B cell (primary cell): ENCODE measurements around the gene SAT2. TPM values are rescaled to one million over a fixed set of nuclear protein-coding genes. Genes with fewer than 3 reads are reported as not detected.

Experiments used
- ATAC-seq: fragments of 200-7000 bp; cut with Tn5 transposase; one replicate; pipeline ENCODE4 v1.10.0; 2021; ENCODE audit warnings: low read depth, mild to moderate bottlenecking, moderate number of reproducible peaks, moderate library complexity
- CTCF ChIA-PET: fragments of 350-600 bp; sonication (Branson Sonifier 250); formaldehyde crosslinking; loops from one replicate; lab custom pipeline; 2021; ENCODE audit warnings: antibody characterized with exemption, inconsistent platforms; lab: Charles Lee
- POLR2A ChIA-PET: fragments of 350-600 bp; sonication (Branson Sonifier 250); formaldehyde crosslinking; loops from one replicate; lab custom pipeline; 2021; ENCODE audit warnings: antibody characterized with exemption; lab: Charles Lee
- DNase-seq: peaks from one replicate; pipeline ENCODE4 v3.0.0; 2013
- H2AFZ ChIP-seq: 2 replicates; pipeline ENCODE4 v1.6.1; 2012; ENCODE audit warnings: mild to moderate bottlenecking, low read depth, low read length; ENCODE audit not compliant: insufficient read depth, poor library complexity, severe bottlenecking
- H3K27ac ChIP-seq, 2 donors: 1 replicate in 1 of 2; 2 replicates in 1 of 2; pipeline ENCODE4 v1.5.1; 2012 to 2013; ENCODE audit warnings: low read length in 2 of 2, mild to moderate bottlenecking in 2 of 2, moderate library complexity in 1 of 2
- H3K27me3 ChIP-seq, 4 experiments: fragments of 200-600 bp in 1 of 4; sonication (generic) in 1 of 4; replicated peaks in 1 of 4; 1 replicate in 2 of 4; 2 replicates in 2 of 4; pipeline versions ENCODE4 v1.6.1 to v1.7.0; 2013 to 2016; ENCODE audit warnings: low read length in 3 of 4, mild to moderate bottlenecking in 2 of 4, mixed read lengths in 1 of 4, moderate library complexity in 1 of 4; ENCODE audit not compliant: insufficient read depth in 4 of 4, control insufficient read depth in 3 of 4; ENCODE audit errors: control extremely low read depth in 1 of 4
- H3K36me3 ChIP-seq, 2 experiments: replicated peaks in 1 of 2; 1 replicate in 1 of 2; 2 replicates in 1 of 2; pipeline versions ENCODE4 v1.6.1 to v1.7.1; 2013; ENCODE audit warnings: low read length in 1 of 2; ENCODE audit not compliant: insufficient read depth in 2 of 2, control insufficient read depth in 1 of 2; ENCODE audit errors: control extremely low read depth in 1 of 2, extremely low read depth in 1 of 2
- H3K4me1 ChIP-seq, 2 donors: fragments of 200-600 bp in 1 of 2; sonication (generic) in 1 of 2; 1 replicate in 1 of 2; 2 replicates in 1 of 2; pipeline versions ENCODE4 v1.5.1 to v1.6.1; 2013 to 2017; ENCODE audit warnings: low read length in 2 of 2; ENCODE audit not compliant: control insufficient read depth in 2 of 2, insufficient read depth in 2 of 2
- H3K4me2 ChIP-seq: replicated peaks from 2 replicates; pipeline ENCODE3; 2012; ENCODE audit warnings: mild to moderate bottlenecking, low read depth, low read length; ENCODE audit not compliant: poor library complexity, severe bottlenecking
- H3K4me3 ChIP-seq, 5 experiments: fragments of 200-600 bp in 1 of 5; sonication (generic) in 1 of 5; 1 replicate in 3 of 5; 2 replicates in 2 of 5; pipeline versions ENCODE4 v1.5.1 to v1.7.0; 2011 to 2016; ENCODE audit warnings: low read length in 4 of 5, mild to moderate bottlenecking in 4 of 5, low read depth in 2 of 5, control low read depth in 1 of 5, moderate library complexity in 1 of 5; ENCODE audit not compliant: insufficient read depth in 1 of 5; ENCODE audit errors: control extremely low read depth in 1 of 5, extremely low read depth in 1 of 5
- H3K79me2 ChIP-seq: fragments of 200-600 bp; sonication (generic); one replicate; pipeline ENCODE4 v1.6.0; 2016; ENCODE audit warnings: low read length; ENCODE audit not compliant: control insufficient read depth, insufficient read depth
- H3K9ac ChIP-seq: fragments of 200-600 bp; sonication (generic); 2 replicates; pipeline ENCODE4 v1.6.1; 2017; ENCODE audit warnings: mild to moderate bottlenecking, low read length, moderate library complexity
- H3K9me3 ChIP-seq, 3 donors: one replicate each; pipeline versions ENCODE4 v1.6.1 to v1.7.1; 2013; ENCODE audit warnings: low read length in 2 of 3; ENCODE audit not compliant: control insufficient read depth in 2 of 3, insufficient read depth in 1 of 3; ENCODE audit errors: control extremely low read depth in 1 of 3
- H4K20me1 ChIP-seq: 2 replicates; pipeline ENCODE4 v1.6.0; 2012; ENCODE audit warnings: mild to moderate bottlenecking, low read length; ENCODE audit not compliant: insufficient read depth, control insufficient read depth, poor library complexity, severe bottlenecking
- H3K27ac Mint-ChIP-seq: one replicate; pipeline ENCODE4 v1.8.0; 2021; ENCODE audit warnings: mixed read lengths
- H3K27me3 Mint-ChIP-seq: one replicate; pipeline ENCODE4 v1.8.0; 2021; ENCODE audit warnings: mixed read lengths
- H3K4me1 Mint-ChIP-seq: one replicate; pipeline ENCODE4 v1.8.0; 2021; ENCODE audit warnings: mixed read lengths
- H3K4me3 Mint-ChIP-seq: one replicate; pipeline ENCODE4 v1.8.0; 2021; ENCODE audit warnings: mixed read lengths
- H3K9me3 Mint-ChIP-seq: one replicate; pipeline ENCODE4 v1.8.0; 2022; ENCODE audit warnings: mixed read lengths; ENCODE audit not compliant: insufficient read depth
- EZH2 ChIP-seq: IDR thresholded peaks from 2 replicates; pipeline ENCODE4 v1.6.1; 2012; ENCODE audit warnings: borderline replicate concordance, low read depth, mild to moderate bottlenecking, moderate library complexity, low read length; ENCODE audit not compliant: insufficient read depth, poor library complexity, severe bottlenecking
- WGBS: methylation state at CpG from one replicate; pipeline ENCODE4 v1.1.5; 2013; ENCODE audit warnings: missing lambda C conversion rate; ENCODE audit not compliant: insufficient coverage; 5-methylcytosine and 5-hydroxymethylcytosine counted together
- intact Hi-C: fragments of 100-400 bp; cut with micrococcal nuclease; formaldehyde crosslinking; loops from one replicate; pipeline ENCODE4 v1.10.0; 2022
- polyA plus RNA-seq: library from polyadenylated mRNA; depleted of rRNA; stranded (reverse); fragments of >200 nt; gene quantifications from 2 replicates; pipeline ENCODE4 v1.2.3, GENCODE V29; 2012
- total RNA-seq, 2 donors: library from RNA; stranded (reverse); fragments of 120-200 nt in 1 of 2; gene quantifications; 1 replicate in 1 of 2; 2 replicates in 1 of 2; pipeline versions ENCODE4 v1.2.3 to v1.2.4, GENCODE V29; 2013 to 2022
- TF ChIP-seq, protein P1 (sequence below): fragments of 200-600 bp; IDR thresholded peaks from one replicate; pipeline ENCODE4 v1.8.0; 2022; ENCODE audit warnings: antibody characterized with exemption, mild to moderate bottlenecking

Gene SAT2
- total and polyA plus RNA-seq, 2 donors (not counting 1 experiment from before 2014, with no cell fraction given) = 33.8 to 68.8 TPM

DNA sequence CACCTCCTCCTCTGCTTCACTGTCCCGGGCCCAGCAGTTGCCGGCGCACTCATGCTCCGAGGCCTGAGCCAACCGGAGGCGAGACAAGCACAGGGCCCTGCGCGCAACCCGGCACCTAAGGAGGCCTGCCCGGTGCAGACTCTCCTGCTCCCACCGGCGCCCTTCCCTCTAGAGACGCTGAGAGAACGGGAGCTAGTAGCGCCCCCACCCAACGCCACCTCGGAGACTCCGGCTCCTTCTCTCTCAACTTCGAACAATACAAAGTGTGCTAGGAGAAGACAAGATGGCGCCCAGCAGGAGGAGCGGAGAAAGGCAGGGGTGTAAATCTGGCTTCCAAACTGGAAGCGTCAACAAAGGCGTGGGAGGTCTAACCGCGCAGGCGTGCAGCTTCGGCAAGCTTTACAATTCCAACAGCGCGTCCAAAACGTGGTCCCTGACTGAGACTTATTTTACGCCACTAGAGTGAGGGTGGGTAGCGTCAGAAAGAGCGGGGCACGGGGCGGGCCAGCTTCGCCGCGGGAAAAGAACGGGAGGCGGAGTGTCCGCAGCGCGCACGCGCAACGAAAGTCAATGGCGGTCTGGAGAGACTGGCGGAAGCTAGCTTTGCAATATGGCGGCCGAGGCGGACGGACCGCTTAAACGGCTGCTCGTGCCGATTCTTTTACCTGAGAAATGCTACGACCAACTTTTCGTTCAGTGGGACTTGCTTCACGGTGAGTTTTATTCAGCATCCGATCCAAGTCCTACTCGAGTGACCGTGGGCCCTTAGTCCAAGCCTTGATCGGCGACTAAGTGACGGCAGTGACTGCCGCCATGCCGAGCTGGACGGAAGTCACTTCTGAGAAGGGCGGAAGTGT lies 44.1 kb downstream of the SAT2 start, which contains the start of gene MPDU1:
Gene MPDU1, plus strand, starts transcription at position 600 of the 857 bp plus-strand sequence. Its CDS starts 11 bp downstream, at position 611.
- peak within 1 kb of the TSS; percentile 85 for H3K9ac ChIP-seq
- 20% methylated on average over 61 of the region's 69 CpGs for WGBS
- DNase-seq (peak; percentile 98), ATAC-seq (peak; percentile 78)
- TF ChIP-seq EZH2 = no peak
- TF ChIP-seq, protein P1, sequence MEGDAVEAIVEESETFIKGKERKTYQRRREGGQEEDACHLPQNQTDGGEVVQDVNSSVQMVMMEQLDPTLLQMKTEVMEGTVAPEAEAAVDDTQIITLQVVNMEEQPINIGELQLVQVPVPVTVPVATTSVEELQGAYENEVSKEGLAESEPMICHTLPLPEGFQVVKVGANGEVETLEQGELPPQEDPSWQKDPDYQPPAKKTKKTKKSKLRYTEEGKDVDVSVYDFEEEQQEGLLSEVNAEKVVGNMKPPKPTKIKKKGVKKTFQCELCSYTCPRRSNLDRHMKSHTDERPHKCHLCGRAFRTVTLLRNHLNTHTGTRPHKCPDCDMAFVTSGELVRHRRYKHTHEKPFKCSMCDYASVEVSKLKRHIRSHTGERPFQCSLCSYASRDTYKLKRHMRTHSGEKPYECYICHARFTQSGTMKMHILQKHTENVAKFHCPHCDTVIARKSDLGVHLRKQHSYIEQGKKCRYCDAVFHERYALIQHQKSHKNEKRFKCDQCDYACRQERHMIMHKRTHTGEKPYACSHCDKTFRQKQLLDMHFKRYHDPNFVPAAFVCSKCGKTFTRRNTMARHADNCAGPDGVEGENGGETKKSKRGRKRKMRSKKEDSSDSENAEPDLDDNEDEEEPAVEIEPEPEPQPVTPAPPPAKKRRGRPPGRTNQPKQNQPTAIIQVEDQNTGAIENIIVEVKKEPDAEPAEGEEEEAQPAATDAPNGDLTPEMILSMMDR = no peak
- H3K27me3 ChIP-seq = no peaks in the 10 kb centered on the region
- ChIA-PET CTCF (interaction anchor here (0.7 to 7.9 kb wide), 12 partner anchors 8 to 539 kb away, joined by 3 to 111 read pairs (median 4); partner anchors contain the start of genes SENP3, TNFSF12, TNFSF13 and TP53), POLR2A (interaction anchor here (0.6 to 2.4 kb wide), 15 partner anchors 9 to 275 kb away, joined by 3 to 25 read pairs (median 5); partner anchors contain the start of genes ACAP1, FXR2, SAT2 and SENP3)
- Mint-ChIP-seq H3K4me1 (peaks cover 57% of the 10 kb centered on the region), H3K9me3 (no peaks in the 10 kb centered on the region), H3K4me3 (peak within 1 kb of the TSS; percentile 100), H3K27ac (peak within 1 kb of the TSS; percentile 100), H3K27me3 (no peaks in the 10 kb centered on the region)
- peaks cover 48% of the 10 kb centered on the region for H3K79me2 ChIP-seq
- peak within 1 kb of the TSS; percentile 78 for H3K4me2 ChIP-seq
- H3K36me3 ChIP-seq = peaks cover 0 to 27% of the 10 kb centered on the region in 2 experiments
- peak within 1 kb of the TSS; percentile 77 to 96 (median 86) for H3K4me3 ChIP-seq
- H2AFZ ChIP-seq = peak within 1 kb of the TSS; percentile 86
- intact Hi-C loops = loop anchor here (1.0 to 10.0 kb wide), 5 partner anchors 11 to 539 kb away; partner anchors contain the start of genes FXR2, SENP3 and SLC16A11
- no peaks in the 10 kb centered on the region for H3K9me3 ChIP-seq
- H3K27ac ChIP-seq = peak within 1 kb of the TSS; percentile 91 to 95
- H4K20me1 ChIP-seq = peaks cover 7% of the 10 kb centered on the region
- peaks cover 48 to 68% of the 10 kb centered on the region in 2 donors for H3K4me1 ChIP-seq
